Stimulated activated naive CD8-positive, alpha-beta T cell treated with anti-CD3 and anti-CD28 coated beads, Interleukin-15, Interleukin-2, amounts not matched to agents 100 ng/mL and 50 ng/mL, for 24 hours (primary cell): ENCODE measurements around the gene SBNO1.
"Not testable (repeated sequence)": the region's sequence is repeated elsewhere in the genome, so short reads cannot be mapped to it uniquely, and the experiment has no call there.

Experiments
- H3K27ac Mint-ChIP-seq: one replicate; pipeline ENCODE4 v1.8.0; 2021; ENCODE audit warnings: mild to moderate bottlenecking, mixed read lengths
- H3K27me3 Mint-ChIP-seq: one replicate; pipeline ENCODE4 v1.8.0; 2021; ENCODE audit warnings: mixed read lengths
- H3K36me3 Mint-ChIP-seq: one replicate; pipeline ENCODE4 v1.8.0; 2021; ENCODE audit warnings: low read depth, mixed read lengths
- H3K4me1 Mint-ChIP-seq: one replicate; pipeline ENCODE4 v1.8.0; 2021; ENCODE audit warnings: low read depth, mixed read lengths
- H3K4me3 Mint-ChIP-seq: one replicate; pipeline ENCODE4 v1.8.0; 2021; ENCODE audit warnings: mild to moderate bottlenecking, mixed read lengths
- H3K9me3 Mint-ChIP-seq: one replicate; pipeline ENCODE4 v1.8.0; 2021; ENCODE audit warnings: mixed read lengths

The SBNO1 gene

GRCh38 chr12:123371667-123372368 is 7.2 kb upstream of the SBNO1 start:
- not testable (repeated sequence) for H3K4me3 Mint-ChIP-seq, H3K4me1 Mint-ChIP-seq, H3K9me3 Mint-ChIP-seq, H3K27me3 Mint-ChIP-seq, H3K36me3 Mint-ChIP-seq, H3K27ac Mint-ChIP-seq

- no peak overlapping the region for H3K4me3 Mint-ChIP-seq
- no peaks in the 10 kb centered on the region for H3K9me3 Mint-ChIP-seq
- no peaks in the 10 kb centered on the region for H3K36me3 Mint-ChIP-seq
- H3K27me3 Mint-ChIP-seq = no peaks in the 10 kb centered on the region
- no peak overlapping the region for H3K27ac Mint-ChIP-seq
- peaks cover 4% of the 10 kb centered on the region for H3K4me1 Mint-ChIP-seq
Measured at GRCh38 chr12:123369229-123369628, 4.6 kb upstream of the SBNO1 start.

- H3K27me3 Mint-ChIP-seq, H3K36me3 Mint-ChIP-seq, H3K4me3 Mint-ChIP-seq, H3K9me3 Mint-ChIP-seq, H3K4me1 Mint-ChIP-seq: not testable (repeated sequence)
- H3K27ac Mint-ChIP-seq = peak overlapping the region; percentile 33
Measured at GRCh38 chr12:123368431-123368830, 3.8 kb upstream of the SBNO1 start.

- H3K27me3 Mint-ChIP-seq = no peaks in the 10 kb centered on the region
- no peaks in the 10 kb centered on the region for H3K36me3 Mint-ChIP-seq
- H3K4me3 Mint-ChIP-seq = no peak overlapping the region
- no peaks in the 10 kb centered on the region for H3K9me3 Mint-ChIP-seq
- H3K27ac Mint-ChIP-seq = peak overlapping the region; percentile 43
- peaks cover 14% of the 10 kb centered on the region for H3K4me1 Mint-ChIP-seq
Measured at GRCh38 chr12:123367511-123367910, 2.9 kb upstream of the SBNO1 start.

- Mint-ChIP-seq H3K27me3 (no peaks in the 10 kb centered on the region), H3K27ac (peak overlapping the region; percentile 96), H3K36me3 (no peaks in the 10 kb centered on the region), H3K9me3 (no peaks in the 10 kb centered on the region), H3K4me3 (peak overlapping the region; percentile 87), H3K4me1 (peaks cover 21% of the 10 kb centered on the region)
Measured at GRCh38 chr12:123365025-123365917, 624 bp upstream of the SBNO1 start.

GRCh38 chr12:123363740-123364531 is 711 bp downstream of the SBNO1 start:
- Mint-ChIP-seq H3K4me3 (peak overlapping the region; percentile 87), H3K4me1 (peaks cover 21% of the 10 kb centered on the region), H3K27ac (peak overlapping the region; percentile 81), H3K36me3 (no peaks in the 10 kb centered on the region), H3K27me3 (no peaks in the 10 kb centered on the region), H3K9me3 (no peaks in the 10 kb centered on the region)

GRCh38 chr12:123363390-123363739 is 1.3 kb downstream of the SBNO1 start:
- H3K9me3 Mint-ChIP-seq = no peaks in the 10 kb centered on the region
- peak overlapping the region; percentile 87 for H3K4me3 Mint-ChIP-seq
- peak overlapping the region; percentile 81 for H3K27ac Mint-ChIP-seq
- no peaks in the 10 kb centered on the region for H3K36me3 Mint-ChIP-seq
- H3K27me3 Mint-ChIP-seq = no peaks in the 10 kb centered on the region
- H3K4me1 Mint-ChIP-seq = peaks cover 21% of the 10 kb centered on the region

GRCh38 chr12:123358035-123358434 is 6.6 kb downstream of the SBNO1 start:
- Mint-ChIP-seq H3K4me1 (peaks cover 53% of the 10 kb centered on the region), H3K27ac (no peak overlapping the region), H3K36me3 (peaks cover 18% of the 10 kb centered on the region), H3K4me3 (no peak overlapping the region), H3K27me3 (no peaks in the 10 kb centered on the region), H3K9me3 (no peaks in the 10 kb centered on the region)

- Mint-ChIP-seq H3K36me3 (peaks cover 28% of the 10 kb centered on the region), H3K4me1 (peaks cover 63% of the 10 kb centered on the region), H3K9me3 (no peaks in the 10 kb centered on the region), H3K4me3 (no peak overlapping the region), H3K27me3 (no peaks in the 10 kb centered on the region), H3K27ac (no peak overlapping the region)
Measured at GRCh38 chr12:123356159-123356670, 8.4 kb downstream of the SBNO1 start.

GRCh38 chr12:123354600-123354999 is 10.0 kb downstream of the SBNO1 start:
- H3K9me3 Mint-ChIP-seq = no peaks in the 10 kb centered on the region
- H3K27me3 Mint-ChIP-seq = no peaks in the 10 kb centered on the region
- H3K36me3 Mint-ChIP-seq = peaks cover 32% of the 10 kb centered on the region
- H3K4me3 Mint-ChIP-seq = no peak overlapping the region
- H3K27ac Mint-ChIP-seq = peak overlapping the region; percentile 21
- peaks cover 63% of the 10 kb centered on the region for H3K4me1 Mint-ChIP-seq

GRCh38 chr12:123351349-123351748 is 13.3 kb downstream of the SBNO1 start:
- Mint-ChIP-seq H3K4me3 (no peak overlapping the region), H3K27ac (peak overlapping the region; percentile 19), H3K4me1 (peaks cover 49% of the 10 kb centered on the region), H3K27me3 (no peaks in the 10 kb centered on the region), H3K9me3 (no peaks in the 10 kb centered on the region), H3K36me3 (peaks cover 34% of the 10 kb centered on the region)

GRCh38 chr12:123346946-123347345 is 17.7 kb downstream of the SBNO1 start:
- Mint-ChIP-seq H3K4me1 (peaks cover 10% of the 10 kb centered on the region), H3K27me3 (no peaks in the 10 kb centered on the region), H3K36me3 (peaks cover 54% of the 10 kb centered on the region), H3K4me3 (no peak overlapping the region), H3K27ac (no peak overlapping the region), H3K9me3 (no peaks in the 10 kb centered on the region)

- Mint-ChIP-seq H3K9me3 (no peaks in the 10 kb centered on the region), H3K36me3 (peaks cover 57% of the 10 kb centered on the region), H3K4me1 (no peaks in the 10 kb centered on the region), H3K27ac (no peak overlapping the region), H3K27me3 (no peaks in the 10 kb centered on the region), H3K4me3 (no peak overlapping the region)
Measured at GRCh38 chr12:123344086-123344485, 20.6 kb downstream of the SBNO1 start.

GRCh38 chr12:123337070-123337469 is 27.6 kb downstream of the SBNO1 start:
- peaks cover 43% of the 10 kb centered on the region for H3K36me3 Mint-ChIP-seq
- H3K9me3 Mint-ChIP-seq = no peaks in the 10 kb centered on the region
- peaks cover 5% of the 10 kb centered on the region for H3K4me1 Mint-ChIP-seq
- H3K4me3 Mint-ChIP-seq = no peak overlapping the region
- H3K27ac Mint-ChIP-seq = no peak overlapping the region
- no peaks in the 10 kb centered on the region for H3K27me3 Mint-ChIP-seq

GRCh38 chr12:123336530-123336929 is 28.1 kb downstream of the SBNO1 start:
- H3K9me3 Mint-ChIP-seq = no peaks in the 10 kb centered on the region
- H3K27me3 Mint-ChIP-seq = no peaks in the 10 kb centered on the region
- H3K36me3 Mint-ChIP-seq = peaks cover 46% of the 10 kb centered on the region
- H3K27ac Mint-ChIP-seq = peak overlapping the region; percentile 74
- peaks cover 5% of the 10 kb centered on the region for H3K4me1 Mint-ChIP-seq
- no peak overlapping the region for H3K4me3 Mint-ChIP-seq
